GM23338 (cell line): ENCODE results near the gene CAPZA1. TPM values are rescaled to one million over a fixed set of nuclear protein-coding genes. Genes with fewer than 3 reads are reported as not detected.
A peak's percentile ranks its signal among the peaks of the same experiment; 100 is the strongest.

ENCODE experiments used
- ATAC-seq: fragments of 200-7000 bp; cut with Tn5 transposase; 3 replicates; pipeline ENCODE4 v1.9.1; 2020
- DNase-seq: peaks from one replicate; pipeline ENCODE4 v3.0.0-alpha.2; 2015; ENCODE audit warnings: low spot score
- H2AFZ ChIP-seq: fragments of 200-600 bp; sonication (generic); 2 replicates; pipeline ENCODE4 v1.8.0; 2016; ENCODE audit warnings: antibody characterized with exemption, mild to moderate bottlenecking, moderate library complexity
- H3F3A ChIP-seq: fragments of 200-600 bp; sonication (generic); replicated peaks from 2 replicates; pipeline ENCODE4 v1.8.0; 2017; ENCODE audit warnings: antibody characterized with exemption, mixed run types, low read depth
- H3K27ac ChIP-seq: fragments of 200-600 bp; sonication (generic); 2 replicates; pipeline ENCODE4 v1.6.1; 2016; ENCODE audit warnings: low read depth
- H3K27me3 ChIP-seq: fragments of 200-600 bp; sonication (generic); 2 replicates; pipeline ENCODE4 v1.8.0; 2016; ENCODE audit warnings: mild to moderate bottlenecking, mixed run types, moderate library complexity; ENCODE audit not compliant: insufficient read depth
- H3K36me3 ChIP-seq: fragments of 200-600 bp; sonication (generic); 2 replicates; pipeline ENCODE4 v1.8.0; 2016; ENCODE audit warnings: mild to moderate bottlenecking; ENCODE audit not compliant: insufficient read depth
- H3K4me1 ChIP-seq: fragments of 200-600 bp; sonication (generic); 2 replicates; pipeline ENCODE4 v1.8.0; 2016; ENCODE audit warnings: mild to moderate bottlenecking, moderate library complexity; ENCODE audit not compliant: insufficient read depth
- H3K4me2 ChIP-seq: fragments of 200-600 bp; sonication (generic); 2 replicates; pipeline ENCODE4 v1.7.1; 2017; ENCODE audit warnings: mixed run types
- H3K4me3 ChIP-seq: fragments of 200-600 bp; sonication (generic); 2 replicates; pipeline ENCODE4 v1.6.1; 2016; ENCODE audit warnings: mixed run types
- H3K79me2 ChIP-seq: fragments of 200-600 bp; sonication (generic); replicated peaks from 2 replicates; pipeline ENCODE4 v1.8.0; 2017; ENCODE audit warnings: mild to moderate bottlenecking; ENCODE audit not compliant: insufficient read depth
- H3K9me2 ChIP-seq: fragments of 200-600 bp; sonication (generic); 2 replicates; pipeline ENCODE4 v1.8.0; 2017; ENCODE audit not compliant: insufficient read depth
- H4K20me1 ChIP-seq: fragments of 200-600 bp; sonication (generic); replicated peaks from 2 replicates; pipeline ENCODE4 v1.8.0; 2017; ENCODE audit warnings: mild to moderate bottlenecking; ENCODE audit not compliant: insufficient read depth
- H3K27ac Mint-ChIP-seq: 2 replicates; pipeline ENCODE4 v1.8.0; 2020; ENCODE audit warnings: inconsistent platforms, mild to moderate bottlenecking, moderate library complexity, mixed read lengths
- H3K27me3 Mint-ChIP-seq: 3 replicates; pipeline ENCODE4 v1.8.0; 2022; ENCODE audit warnings: low read depth, mild to moderate bottlenecking, moderate library complexity, mixed read lengths, inconsistent platforms; ENCODE audit not compliant: insufficient read depth, poor library complexity
- H3K36me3 Mint-ChIP-seq: 3 replicates; pipeline ENCODE4 v1.8.0; 2021; ENCODE audit warnings: low read depth, mild to moderate bottlenecking, inconsistent platforms, moderate library complexity, mixed read lengths
- H3K4me1 Mint-ChIP-seq: 3 replicates; pipeline ENCODE4 v1.8.0; 2020; ENCODE audit warnings: mild to moderate bottlenecking, inconsistent platforms, mixed read lengths
- H3K4me3 Mint-ChIP-seq: 3 replicates; pipeline ENCODE4 v1.8.0; 2021; ENCODE audit warnings: moderate library complexity, mild to moderate bottlenecking, inconsistent platforms, mixed read lengths
- H3K9me3 Mint-ChIP-seq: 3 replicates; pipeline ENCODE4 v1.8.0; 2020; ENCODE audit warnings: moderate library complexity, mild to moderate bottlenecking, inconsistent platforms, mixed read lengths
- CREB1 ChIP-seq: fragments of 250-450 bp; sonication (Bioruptor Pico); IDR thresholded peaks from 2 replicates; pipeline ENCODE4 v1.5.0; 2020; ENCODE audit warnings: low read depth, mild to moderate bottlenecking, moderate library complexity
- CTCF ChIP-seq, 2 experiments: fragments of 200-600 bp in 1 of 2; sonication (generic) in 1 of 2; conservative IDR thresholded peaks; 2 replicates each; pipeline versions ENCODE4 v1.5.1 to v1.6.1; 2016 to 2017; ENCODE audit warnings: antibody characterized with exemption in 2 of 2, low read depth in 2 of 2, mild to moderate bottlenecking in 2 of 2, moderate library complexity in 1 of 2
- EZH2 ChIP-seq: fragments of 200-600 bp; sonication (generic); IDR thresholded peaks from one replicate; pipeline ENCODE4 v1.8.0; 2017; ENCODE audit warnings: antibody characterized with exemption, mild to moderate bottlenecking, low read depth; ENCODE audit not compliant: unreplicated experiment
- JUNB ChIP-seq: IDR thresholded peaks from one replicate; pipeline ENCODE4 v1.6.1; 2016; ENCODE audit warnings: antibody characterized with exemption; ENCODE audit not compliant: unreplicated experiment
- POLR2AphosphoS5 ChIP-seq: IDR thresholded peaks from 2 replicates; pipeline ENCODE4 v1.6.1; 2016; ENCODE audit warnings: antibody characterized with exemption, low read depth
- ZNF331 ChIP-seq: fragments of 250-450 bp; sonication (Bioruptor Pico); IDR thresholded peaks from 2 replicates; pipeline ENCODE4 v1.5.0; 2020; ENCODE audit warnings: low read depth, mild to moderate bottlenecking, moderate library complexity
- polyA plus RNA-seq: library from polyadenylated mRNA; unstranded; fragments of >200 nt; fragmentation: Nextera tagmentation; extraction: Ambion mirVana; gene quantifications from 2 replicates; pipeline ENCODE4 v1.2.1, GENCODE V29; 2016
- total RNA-seq: library from RNA; depleted of rRNA; stranded (reverse); fragments of >200 nt; shearing (Covaris generic); gene quantifications from 2 replicates; pipeline ENCODE4 v1.2.3, GENCODE V29; 2014

The CAPZA1 gene
- total and polyA plus RNA-seq, 2 experiments from 2014 or later, result 147 to 182 TPM

- Histone ChIP-seq H4K20me1 (peaks cover 6% of the 10 kb centered on the region; the same call in 1 of the 2 replicates), H3K27ac (peak within 1 kb of the TSS; percentile 90)
- ATAC-seq, result peak; percentile 80
These were observed 54.9 kb downstream of the CAPZA1 start, which contains the start of gene MOV10 for GRCh38 chr1:112674440-112674985. TSS of gene MOV10 (plus strand) at chr1:112674659. CDS start at chr1:112674913, 254 bp downstream.

GRCh38 chr1:112674986-112675727 is 55.5 kb downstream of the CAPZA1 start:
- H3K36me3 Mint-ChIP-seq, result peaks cover 24% of the 10 kb centered on the region; the same call in 2 of the 3 replicates
- H3K27me3 ChIP-seq, result peaks cover 12% of the 10 kb centered on the region
- peaks cover 42% of the 10 kb centered on the region for H3K79me2 ChIP-seq
- H4K20me1 ChIP-seq, result peaks cover 12% of the 10 kb centered on the region; the same call in 1 of the 2 replicates
- H3K4me1 Mint-ChIP-seq, result peaks cover 56% of the 10 kb centered on the region
- H3K4me2 ChIP-seq, result peak overlapping the region; percentile 83
- 0 out of 2 replicates have a peak overlapping the region, but pooled peaks have one; percentile 56 for H3K27ac Mint-ChIP-seq
- peak; percentile 33; the same call in 1 of the 2 replicates for TF ChIP-seq CREB1 (CRISPR knock-in tag)
- TF ChIP-seq ZNF331 (CRISPR knock-in tag), result no peak
- TF ChIP-seq EZH2, result no peak
- H2AFZ ChIP-seq, result peak overlapping the region; percentile 40
- peak overlapping the region; percentile 71 for H3K4me3 ChIP-seq
- no peaks in the 10 kb centered on the region; the same call in 2 of the 3 replicates for H3K9me3 Mint-ChIP-seq
- H3K4me1 ChIP-seq, result peaks cover 48% of the 10 kb centered on the region
- peak overlapping the region; percentile 90; the same call in 1 of the 2 replicates for H3K27ac ChIP-seq
- H3K27me3 Mint-ChIP-seq, result peaks cover 18% of the 10 kb centered on the region
- 0 out of 2 replicates have a peak, but pooled peaks cover 4% of the 10 kb centered on the region for H3F3A ChIP-seq
- H3K4me3 Mint-ChIP-seq, result peak overlapping the region; percentile 90
- no peaks in the 10 kb centered on the region for H3K9me2 ChIP-seq
- ATAC-seq (peak; percentile 66), DNase-seq (peak; percentile 82)
- no peaks in the 10 kb centered on the region for H3K36me3 ChIP-seq

More at GRCh38 chr1:112674440-112674985, 54.9 kb downstream of the CAPZA1 start, which contains the start of gene MOV10:
- peaks cover 62% of the 10 kb centered on the region for H3K4me1 Mint-ChIP-seq
- peaks cover 12% of the 10 kb centered on the region for H3K27me3 ChIP-seq
- peak within 1 kb of the TSS; percentile 83 for H3K27ac Mint-ChIP-seq
- H3K36me3 Mint-ChIP-seq, result peaks cover 27% of the 10 kb centered on the region; the same call in 2 of the 3 replicates
- H2AFZ ChIP-seq, result peak within 1 kb of the TSS; percentile 40
- peaks cover 49% of the 10 kb centered on the region for H3K4me1 ChIP-seq
- peak; percentile 70 for TF ChIP-seq POLR2AphosphoS5
- no peak for TF ChIP-seq CTCF (conservative IDR thresholded peaks at IDR 0.05; ENCODE audit: low read depth in 2 of 2)
- TF ChIP-seq JUNB, result no peak
- 0 out of 2 replicates have a peak, but pooled peaks cover 4% of the 10 kb centered on the region for H3F3A ChIP-seq
- peak within 1 kb of the TSS; percentile 90 for H3K4me3 Mint-ChIP-seq
- H3K36me3 ChIP-seq, result no peaks in the 10 kb centered on the region; the same call in 1 of the 2 replicates
- peak within 1 kb of the TSS; percentile 83 for H3K4me2 ChIP-seq
- peak within 1 kb of the TSS; percentile 71 for H3K4me3 ChIP-seq
- H3K9me2 ChIP-seq, result no peaks in the 10 kb centered on the region
- no peaks in the 10 kb centered on the region; the same call in 2 of the 3 replicates for H3K9me3 Mint-ChIP-seq
- peaks cover 36% of the 10 kb centered on the region for H3K79me2 ChIP-seq
- DNase-seq, result peak; percentile 89
- peaks cover 18% of the 10 kb centered on the region for H3K27me3 Mint-ChIP-seq
